K562 (cell line): Measurements from ENCODE around the gene DOP1B. TPM values are rescaled to one million over a fixed set of nuclear protein-coding genes. Genes with fewer than 3 reads are reported as not detected.
A peak's percentile ranks its signal among the peaks of the same experiment; 100 is the strongest.

Experiments
- ATAC-seq: fragments of 200-7000 bp; cut with Tn5 transposase; 3 replicates; pipeline ENCODE4 v1.9.1; 2020; ENCODE audit warnings: moderate library complexity
- BruUV-seq: library from RNA; stranded (reverse); fragments of 400-500 nt; replicated peaks from 2 replicates; lab custom pipeline; 2021; lab: Mats Ljungman, UMichigan
- CTCF ChIA-PET: fragments of 300-600 bp; formaldehyde crosslinking; extraction: SDS; loops from one replicate; lab custom pipeline; 2021; ENCODE audit warnings: low intra/inter-chr PET ratio; lab: Yijun Ruan, JAX
- POLR2A ChIA-PET: fragments of 300-600, 350-650 bp; sonication (Branson Sonifier 250); formaldehyde crosslinking; extraction: SDS; loops from one replicate; lab custom pipeline; 2021; ENCODE audit warnings: antibody characterized with exemption, inconsistent platforms; lab: Yijun Ruan, JAX
- DNase-seq, 4 experiments: peaks; one replicate each; pipeline versions ENCODE4 v3.0.0 to v3.0.0-alpha.2; 2011 to 2018; ENCODE audit warnings: low spot score in 3 of 4, mixed read lengths in 3 of 4; ENCODE audit errors: extremely low read depth in 1 of 4
- FAIRE-seq: peaks from 2 replicates; lab custom pipeline; 2011; peaks lifted over from hg19 to GRCh38; lab: Jason Lieb, UNC
- H2AFZ ChIP-seq: 2 replicates; pipeline ENCODE4 v1.6.0; 2011; ENCODE audit warnings: low read depth, low read length, control low read depth, inconsistent platforms
- H3K27ac ChIP-seq: fragments of 200-600 bp; 3 replicates; pipeline ENCODE4 v1.8.0; 2011; ENCODE audit warnings: low read depth, mild to moderate bottlenecking, control low read depth, inconsistent platforms, low read length, moderate library complexity, mixed read lengths; ENCODE audit errors: extremely low read depth
- H3K27me3 ChIP-seq, 2 experiments: fragments of 300-600 bp in 1 of 2; 2 replicates in 1 of 2; 3 replicates in 1 of 2; pipeline versions ENCODE4 v1.6.0 to v1.8.0; 2011; ENCODE audit warnings: inconsistent platforms in 2 of 2, low read length in 2 of 2, mild to moderate bottlenecking in 1 of 2, mixed read lengths in 1 of 2, moderate library complexity in 1 of 2; ENCODE audit not compliant: control insufficient read depth in 2 of 2, insufficient read depth in 2 of 2
- H3K36me3 ChIP-seq: fragments of 300-600 bp; 3 replicates; pipeline ENCODE4 v1.8.0; 2011; ENCODE audit warnings: mild to moderate bottlenecking, low read length, inconsistent platforms; ENCODE audit not compliant: control insufficient read depth, insufficient read depth
- H3K4me1 ChIP-seq, 2 experiments: fragments of 200-600 bp in 1 of 2; replicated peaks in 1 of 2; 2 replicates in 1 of 2; 3 replicates in 1 of 2; pipeline versions ENCODE4 v1.5.1 to v1.8.0; 2011; ENCODE audit warnings: inconsistent platforms in 2 of 2, low read length in 2 of 2, mild to moderate bottlenecking in 1 of 2, mixed read lengths in 1 of 2, moderate library complexity in 1 of 2; ENCODE audit not compliant: control insufficient read depth in 2 of 2, insufficient read depth in 2 of 2
- H3K4me2 ChIP-seq: 2 replicates; pipeline ENCODE4 v1.6.1; 2011; ENCODE audit warnings: low read length, control low read depth, inconsistent platforms, mixed read lengths; ENCODE audit not compliant: insufficient read depth
- H3K4me3 ChIP-seq: fragments of 200-600 bp; sonication (generic), shearing (Covaris generic); 2 replicates; pipeline ENCODE4 v1.5.1; 2016; ENCODE audit warnings: control low read depth, inconsistent platforms
- H3K79me2 ChIP-seq: fragments of 200-600 bp; 3 replicates; pipeline ENCODE4 v1.8.0; 2011; ENCODE audit warnings: low read length, inconsistent platforms; ENCODE audit not compliant: control insufficient read depth, insufficient read depth
- H3K9ac ChIP-seq, 2 experiments: 2 replicates each; pipeline versions ENCODE4 v1.6.0 to v1.6.1; 2011; ENCODE audit warnings: low read depth in 2 of 2, low read length in 2 of 2, control low read depth in 1 of 2, inconsistent platforms in 1 of 2, mild to moderate bottlenecking in 1 of 2, mixed read lengths in 1 of 2; ENCODE audit not compliant: insufficient read depth in 1 of 2
- H3K9me1 ChIP-seq: one replicate; pipeline ENCODE4 v1.6.0; 2011; ENCODE audit warnings: inconsistent platforms, mild to moderate bottlenecking, low read length, moderate library complexity; ENCODE audit not compliant: control insufficient read depth, insufficient read depth
- H3K9me3 ChIP-seq: replicated peaks from 2 replicates; pipeline ENCODE4 v1.5.1; 2011; ENCODE audit warnings: low read depth, low read length, inconsistent platforms; ENCODE audit not compliant: control insufficient read depth, insufficient read depth
- H4K20me1 ChIP-seq: replicated peaks from 2 replicates; pipeline ENCODE4 v1.6.1; 2011; ENCODE audit warnings: low read length, inconsistent platforms, mixed read lengths; ENCODE audit not compliant: control insufficient read depth, insufficient read depth
- EWSR1 ChIP-seq: fragments of 450-650 bp; IDR thresholded peaks from 2 replicates; pipeline ENCODE4 v1.6.1; 2018; ENCODE audit warnings: borderline replicate concordance, mild to moderate bottlenecking, low read depth, moderate library complexity; ENCODE audit not compliant: partially characterized antibody
- GMEB1 ChIP-seq: fragments of 250-450 bp; sonication (Bioruptor Pico); IDR thresholded peaks from 2 replicates; pipeline ENCODE4 v1.4.0; 2020; ENCODE audit warnings: mild to moderate bottlenecking
- HIVEP1 ChIP-seq: fragments of 250-450 bp; sonication (Bioruptor Pico); IDR thresholded peaks from 2 replicates; pipeline ENCODE4 v1.4.0; 2020; ENCODE audit warnings: mild to moderate bottlenecking
- LCOR ChIP-seq: sonication (generic); formaldehyde crosslinking; IDR thresholded peaks from 2 replicates; pipeline ENCODE4 v1.8.0; 2022; ENCODE audit warnings: mild to moderate bottlenecking, missing genetic modification reagents
- ZNF12 ChIP-seq: sonication (generic); formaldehyde crosslinking; IDR thresholded peaks from 2 replicates; pipeline ENCODE4 v1.4.0; 2020; ENCODE audit warnings: mild to moderate bottlenecking, missing genetic modification reagents
- ZNF212 ChIP-seq: fragments of 450-650 bp; formaldehyde crosslinking; IDR thresholded peaks from 2 replicates; pipeline ENCODE4 v1.4.0; 2020; ENCODE audit warnings: mild to moderate bottlenecking
- WGBS: fragments of 100-300 bp; shearing (Covaris generic); methylation state at CpG from one replicate; pipeline ENCODE4 v1.1.6; 2016; ENCODE audit warnings: low coverage, mixed read lengths; ENCODE audit not compliant: insufficient coverage; ENCODE audit errors: missing lambda C conversion rate; 5-methylcytosine and 5-hydroxymethylcytosine counted together
- in situ Hi-C: fragments of 300-500 bp; cut with MboI; formaldehyde crosslinking; loops from 4 replicates; pipeline ENCODE4 v1.15.0; 2018; ENCODE audit warnings: inconsistent platforms, mixed read lengths
- intact Hi-C: fragments of 100-400 bp; cut with micrococcal nuclease; formaldehyde crosslinking; loops from 2 replicates; pipeline ENCODE4 v1.14.2; 2022
- polyA plus RNA-seq, 8 experiments: library from polyadenylated mRNA; depleted of rRNA in 4 of 8; stranded (reverse) in 5 of 8; unstranded in 3 of 8; fragments of >200 nt; fragmentation: Nextera tagmentation in 2 of 8; fragmentation: Illumina TruSeq in 1 of 8; extraction: Ambion mirVana in 2 of 8; extraction: Trizol in 1 of 8; gene quantifications; 2 replicates each; pipeline versions ENCODE4 v1.2.1 to v1.2.3, GENCODE V29; 2011 to 2014; ENCODE audit warnings: inconsistent platforms in 1 of 8, missing spikeins in 1 of 8
- total RNA-seq, 7 experiments: library from RNA; depleted of rRNA in 6 of 7; stranded (reverse); fragments of >200 nt in 6 of 7; fragmentation: Illumina TruSeq in 2 of 7; extraction: Trizol in 2 of 7; gene quantifications; 2 replicates each; pipeline versions ENCODE4 v1.2.1 to v1.2.3, GENCODE V29; 2011 to 2021; ENCODE audit warnings: low replicate concordance in 1 of 7

Gene DOP1B
- total and polyA plus RNA-seq, 9 of the 15 experiments (the other 6 are each of a cell fraction or from before 2014, with no cell fraction given): 0.04 to 2.2 (median 0.68) TPM

GRCh38 chr21:36180963-36181362, 24.3 kb downstream of the DOP1B start:
- no peak overlapping the region for H3K27ac ChIP-seq
- WGBS: 10% methylated on average over 4 of the region's 5 CpGs
- H3K9me1 ChIP-seq: no peaks in the 10 kb centered on the region
- no peak for TF ChIP-seq HIVEP1 (CRISPR knock-in tag)
- TF ChIP-seq LCOR (CRISPR knock-in tag): no peak
- TF ChIP-seq ZNF12 (CRISPR knock-in tag): peak; percentile 97
- TF ChIP-seq ZNF212 (CRISPR knock-in tag): no peak
- H3K4me3 ChIP-seq: no peak overlapping the region
- FAIRE-seq (no peak), DNase-seq (no peak), ATAC-seq (no peak)
- H3K4me1 ChIP-seq: peaks cover 0 to 3% of the 10 kb centered on the region in 2 experiments; a peak in 2 of 5 replicates
- CTCF ChIA-PET: no interaction called here
- no TSS peak for BruUV-seq
- POLR2A ChIA-PET: no interaction called here
- intact Hi-C loops (no loop called here), in situ Hi-C loops (no loop called here)
- no peak overlapping the region for H3K9ac ChIP-seq
- H3K36me3 ChIP-seq: no peaks in the 10 kb centered on the region
- H3K79me2 ChIP-seq: no peaks in the 10 kb centered on the region
- H3K4me2 ChIP-seq: no peak overlapping the region
- no peak overlapping the region for H2AFZ ChIP-seq
- 0 out of 2 replicates have a peak, but pooled peaks cover 1% of the 10 kb centered on the region for H3K9me3 ChIP-seq
- peaks cover 21 to 47% of the 10 kb centered on the region in 2 experiments; a peak in 4 of 5 replicates for H3K27me3 ChIP-seq
- peaks cover 3% of the 10 kb centered on the region; the same call in 1 of the 2 replicates for H4K20me1 ChIP-seq

GRCh38 chr21:36183144-36183795, 26.6 kb downstream of the DOP1B start:
- no TSS peak for BruUV-seq
- Histone ChIP-seq H4K20me1 (0 out of 2 replicates have a peak, but pooled peaks cover 3% of the 10 kb centered on the region), H3K36me3 (no peaks in the 10 kb centered on the region), H3K9me1 (no peaks in the 10 kb centered on the region), H3K27ac (no peak overlapping the region), H3K4me2 (no peak overlapping the region), H3K4me3 (no peak overlapping the region), H3K27me3 (peaks cover 28 to 55% of the 10 kb centered on the region in 2 experiments; a peak in 4 of 5 replicates), H3K9ac (no peak overlapping the region), H3K4me1 (peaks cover 0 to 3% of the 10 kb centered on the region in 2 experiments; a peak in 2 of 5 replicates), H3K79me2 (no peaks in the 10 kb centered on the region), H2AFZ (no peak overlapping the region), H3K9me3 (0 out of 2 replicates have a peak, but pooled peaks cover 1% of the 10 kb centered on the region)
- ChIA-PET POLR2A (interaction anchor here (1.1 kb wide), 1 partner anchor 8 kb away, joined by 4 read pairs; no protein-coding TSS in a partner anchor), CTCF (no interaction called here)
- TF ChIP-seq GMEB1 (CRISPR knock-in tag) (no peak), EWSR1 (no peak)
- intact Hi-C loops (no loop called here), in situ Hi-C loops (no loop called here)
- 9% methylated on average over 11 of the region's 11 CpGs for WGBS
- FAIRE-seq: no peak
- DNase-seq: no peak
- ATAC-seq: no peak
